ENCODE data around the gene NLRP3. TPM values are rescaled to one million over a fixed set of nuclear protein-coding genes. Genes with fewer than 3 reads are reported as not detected.
A peak's percentile ranks its signal among the peaks of the same experiment; 100 is the strongest.
"Not testable (repeated sequence)": the region's sequence is repeated elsewhere in the genome, so short reads cannot be mapped to it uniquely, and the experiment has no call there.

The NLRP3 gene
- total and polyA plus RNA-seq, 2 experiments from 2014 or later, result 0.42 TPM; not detected in 1

DNA sequence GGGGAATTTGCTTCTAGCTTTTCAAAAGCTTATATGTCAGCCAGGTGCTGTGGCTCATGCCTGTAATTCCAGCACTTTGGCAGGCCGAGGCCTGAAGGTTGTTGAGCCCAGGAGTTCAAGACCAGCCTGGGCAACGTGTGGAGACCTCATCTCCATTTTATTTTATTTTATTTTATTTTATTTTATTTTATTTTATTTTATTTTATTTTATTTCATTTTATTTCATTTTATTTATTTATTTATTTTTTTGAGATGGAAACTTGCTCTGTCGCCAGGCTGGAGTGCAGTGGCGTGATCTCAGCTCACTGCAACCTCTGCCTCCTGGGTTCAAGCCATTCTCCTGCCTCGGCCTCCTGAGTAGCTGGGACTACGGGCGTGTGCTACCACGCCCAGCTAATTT is 20.9 kb upstream of the NLRP3 start:
- H2AFZ ChIP-seq; H3F3A ChIP-seq (replicated peaks; ENCODE audit: low read depth); H3K36me3 Mint-ChIP-seq (ENCODE audit: low read depth); H3K79me2 ChIP-seq (replicated peaks; ENCODE audit: insufficient read depth); H4K20me1 ChIP-seq (replicated peaks; ENCODE audit: insufficient read depth); H3K27ac ChIP-seq (ENCODE audit: low read depth); ATAC-seq; H3K27me3 ChIP-seq (ENCODE audit: insufficient read depth); H3K27me3 Mint-ChIP-seq (ENCODE audit: insufficient read depth, low read depth, poor library complexity); DNase-seq (ENCODE audit: low spot score); H3K9me3 Mint-ChIP-seq; H3K9me2 ChIP-seq (ENCODE audit: insufficient read depth); H3K4me2 ChIP-seq; H3K4me1 ChIP-seq (ENCODE audit: insufficient read depth); H3K4me3 Mint-ChIP-seq; H3K36me3 ChIP-seq (ENCODE audit: insufficient read depth); H3K4me3 ChIP-seq; H3K27ac Mint-ChIP-seq; H3K4me1 Mint-ChIP-seq: not testable (repeated sequence)

DNA sequence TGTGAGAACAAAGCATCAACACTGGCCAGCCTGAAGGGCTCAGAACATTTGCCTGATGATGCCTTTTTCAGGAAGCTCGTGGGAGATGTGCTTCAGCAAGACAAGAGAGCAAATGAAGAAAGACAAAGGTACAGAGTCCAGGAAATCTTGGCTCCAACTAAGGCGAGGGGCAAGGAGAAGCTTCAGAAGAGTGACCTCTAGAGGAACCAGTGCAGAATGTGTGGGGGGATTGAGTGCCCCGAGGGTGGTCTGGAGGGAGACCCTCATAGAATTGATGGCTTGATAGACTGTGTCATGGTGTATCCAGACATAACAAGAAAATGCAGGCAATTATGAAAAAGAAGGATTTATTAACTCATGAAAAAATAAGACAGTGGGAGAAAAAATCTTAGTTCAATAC is 15.3 kb upstream of the NLRP3 start:
- Histone ChIP-seq H3K27ac (ENCODE audit: low read depth) (no peak overlapping the region), H3K27me3 (ENCODE audit: insufficient read depth) (no peaks in the 10 kb centered on the region), H3K4me2 (no peak overlapping the region), H3K4me1 (ENCODE audit: insufficient read depth) (no peaks in the 10 kb centered on the region), H4K20me1 (replicated peaks; ENCODE audit: insufficient read depth) (no peaks in the 10 kb centered on the region), H2AFZ (no peak overlapping the region), H3K9me2 (ENCODE audit: insufficient read depth) (no peaks in the 10 kb centered on the region), H3K79me2 (replicated peaks; ENCODE audit: insufficient read depth) (no peaks in the 10 kb centered on the region), H3F3A (replicated peaks; ENCODE audit: low read depth) (no peaks in the 10 kb centered on the region), H3K36me3 (ENCODE audit: insufficient read depth) (no peaks in the 10 kb centered on the region), H3K4me3 (no peak overlapping the region)
- ATAC-seq (peak; percentile 80), DNase-seq (ENCODE audit: low spot score) (peak; percentile 51)
- H3K27me3 Mint-ChIP-seq (ENCODE audit: insufficient read depth, low read depth, poor library complexity), result no peaks in the 10 kb centered on the region
- no peak overlapping the region for H3K4me3 Mint-ChIP-seq
- no peaks in the 10 kb centered on the region for H3K9me3 Mint-ChIP-seq
- no peaks in the 10 kb centered on the region for H3K36me3 Mint-ChIP-seq (ENCODE audit: low read depth)
- H3K4me1 Mint-ChIP-seq, result peaks cover 3% of the 10 kb centered on the region; the same call in 1 of the 3 replicates
- no peak overlapping the region for H3K27ac Mint-ChIP-seq
- TF ChIP-seq EZH2phosphoT487 (IDR thresholded peaks at IDR 0.05; ENCODE audit: unreplicated experiment) (no peak), POLR2AphosphoS5 (IDR thresholded peaks at IDR 0.05; ENCODE audit: low read depth) (no peak), ZNF114 (CRISPR knock-in tag; IDR thresholded peaks at IDR 0.05) (no peak), ZNF331 (CRISPR knock-in tag; IDR thresholded peaks at IDR 0.05; ENCODE audit: low read depth) (no peak), NANOG (IDR thresholded peaks at IDR 0.05; ENCODE audit: borderline replicate concordance) (no peak), CREB1 (CRISPR knock-in tag; IDR thresholded peaks at IDR 0.05; ENCODE audit: low read depth) (no peak)
- TF ChIP-seq, protein P1, sequence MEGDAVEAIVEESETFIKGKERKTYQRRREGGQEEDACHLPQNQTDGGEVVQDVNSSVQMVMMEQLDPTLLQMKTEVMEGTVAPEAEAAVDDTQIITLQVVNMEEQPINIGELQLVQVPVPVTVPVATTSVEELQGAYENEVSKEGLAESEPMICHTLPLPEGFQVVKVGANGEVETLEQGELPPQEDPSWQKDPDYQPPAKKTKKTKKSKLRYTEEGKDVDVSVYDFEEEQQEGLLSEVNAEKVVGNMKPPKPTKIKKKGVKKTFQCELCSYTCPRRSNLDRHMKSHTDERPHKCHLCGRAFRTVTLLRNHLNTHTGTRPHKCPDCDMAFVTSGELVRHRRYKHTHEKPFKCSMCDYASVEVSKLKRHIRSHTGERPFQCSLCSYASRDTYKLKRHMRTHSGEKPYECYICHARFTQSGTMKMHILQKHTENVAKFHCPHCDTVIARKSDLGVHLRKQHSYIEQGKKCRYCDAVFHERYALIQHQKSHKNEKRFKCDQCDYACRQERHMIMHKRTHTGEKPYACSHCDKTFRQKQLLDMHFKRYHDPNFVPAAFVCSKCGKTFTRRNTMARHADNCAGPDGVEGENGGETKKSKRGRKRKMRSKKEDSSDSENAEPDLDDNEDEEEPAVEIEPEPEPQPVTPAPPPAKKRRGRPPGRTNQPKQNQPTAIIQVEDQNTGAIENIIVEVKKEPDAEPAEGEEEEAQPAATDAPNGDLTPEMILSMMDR (conservative IDR thresholded peaks at IDR 0.05; ENCODE audit: low read depth in 2 of 2), result peak; percentile 60 to 76
- TF ChIP-seq, protein P2, sequence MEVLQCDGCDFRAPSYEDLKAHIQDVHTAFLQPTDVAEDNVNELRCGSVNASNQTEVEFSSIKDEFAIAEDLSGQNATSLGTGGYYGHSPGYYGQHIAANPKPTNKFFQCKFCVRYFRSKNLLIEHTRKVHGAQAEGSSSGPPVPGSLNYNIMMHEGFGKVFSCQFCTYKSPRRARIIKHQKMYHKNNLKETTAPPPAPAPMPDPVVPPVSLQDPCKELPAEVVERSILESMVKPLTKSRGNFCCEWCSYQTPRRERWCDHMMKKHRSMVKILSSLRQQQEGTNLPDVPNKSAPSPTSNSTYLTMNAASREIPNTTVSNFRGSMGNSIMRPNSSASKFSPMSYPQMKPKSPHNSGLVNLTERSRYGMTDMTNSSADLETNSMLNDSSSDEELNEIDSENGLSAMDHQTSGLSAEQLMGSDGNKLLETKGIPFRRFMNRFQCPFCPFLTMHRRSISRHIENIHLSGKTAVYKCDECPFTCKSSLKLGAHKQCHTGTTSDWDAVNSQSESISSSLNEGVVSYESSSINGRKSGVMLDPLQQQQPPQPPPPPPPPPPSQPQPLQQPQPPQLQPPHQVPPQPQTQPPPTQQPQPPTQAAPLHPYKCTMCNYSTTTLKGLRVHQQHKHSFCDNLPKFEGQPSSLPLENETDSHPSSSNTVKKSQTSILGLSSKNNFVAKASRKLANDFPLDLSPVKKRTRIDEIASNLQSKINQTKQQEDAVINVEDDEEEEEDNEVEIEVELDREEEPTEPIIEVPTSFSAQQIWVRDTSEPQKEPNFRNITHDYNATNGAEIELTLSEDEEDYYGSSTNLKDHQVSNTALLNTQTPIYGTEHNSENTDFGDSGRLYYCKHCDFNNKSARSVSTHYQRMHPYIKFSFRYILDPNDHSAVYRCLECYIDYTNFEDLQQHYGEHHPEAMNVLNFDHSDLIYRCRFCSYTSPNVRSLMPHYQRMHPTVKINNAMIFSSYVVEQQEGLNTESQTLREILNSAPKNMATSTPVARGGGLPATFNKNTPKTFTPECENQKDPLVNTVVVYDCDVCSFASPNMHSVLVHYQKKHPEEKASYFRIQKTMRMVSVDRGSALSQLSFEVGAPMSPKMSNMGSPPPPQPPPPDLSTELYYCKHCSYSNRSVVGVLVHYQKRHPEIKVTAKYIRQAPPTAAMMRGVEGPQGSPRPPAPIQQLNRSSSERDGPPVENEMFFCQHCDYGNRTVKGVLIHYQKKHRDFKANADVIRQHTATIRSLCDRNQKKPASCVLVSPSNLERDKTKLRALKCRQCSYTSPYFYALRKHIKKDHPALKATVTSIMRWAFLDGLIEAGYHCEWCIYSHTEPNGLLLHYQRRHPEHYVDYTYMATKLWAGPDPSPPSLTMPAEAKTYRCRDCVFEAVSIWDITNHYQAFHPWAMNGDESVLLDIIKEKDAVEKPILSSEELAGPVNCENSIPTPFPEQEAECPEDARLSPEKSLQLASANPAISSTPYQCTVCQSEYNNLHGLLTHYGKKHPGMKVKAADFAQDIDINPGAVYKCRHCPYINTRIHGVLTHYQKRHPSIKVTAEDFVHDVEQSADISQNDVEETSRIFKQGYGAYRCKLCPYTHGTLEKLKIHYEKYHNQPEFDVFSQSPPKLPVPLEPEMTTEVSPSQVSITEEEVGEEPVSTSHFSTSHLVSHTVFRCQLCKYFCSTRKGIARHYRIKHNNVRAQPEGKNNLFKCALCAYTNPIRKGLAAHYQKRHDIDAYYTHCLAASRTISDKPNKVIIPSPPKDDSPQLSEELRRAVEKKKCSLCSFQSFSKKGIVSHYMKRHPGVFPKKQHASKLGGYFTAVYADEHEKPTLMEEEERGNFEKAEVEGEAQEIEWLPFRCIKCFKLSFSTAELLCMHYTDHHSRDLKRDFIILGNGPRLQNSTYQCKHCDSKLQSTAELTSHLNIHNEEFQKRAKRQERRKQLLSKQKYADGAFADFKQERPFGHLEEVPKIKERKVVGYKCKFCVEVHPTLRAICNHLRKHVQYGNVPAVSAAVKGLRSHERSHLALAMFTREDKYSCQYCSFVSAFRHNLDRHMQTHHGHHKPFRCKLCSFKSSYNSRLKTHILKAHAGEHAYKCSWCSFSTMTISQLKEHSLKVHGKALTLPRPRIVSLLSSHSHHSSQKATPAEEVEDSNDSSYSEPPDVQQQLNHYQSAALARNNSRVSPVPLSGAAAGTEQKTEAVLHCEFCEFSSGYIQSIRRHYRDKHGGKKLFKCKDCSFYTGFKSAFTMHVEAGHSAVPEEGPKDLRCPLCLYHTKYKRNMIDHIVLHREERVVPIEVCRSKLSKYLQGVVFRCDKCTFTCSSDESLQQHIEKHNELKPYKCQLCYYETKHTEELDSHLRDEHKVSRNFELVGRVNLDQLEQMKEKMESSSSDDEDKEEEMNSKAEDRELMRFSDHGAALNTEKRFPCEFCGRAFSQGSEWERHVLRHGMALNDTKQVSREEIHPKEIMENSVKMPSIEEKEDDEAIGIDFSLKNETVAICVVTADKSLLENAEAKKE (CRISPR knock-in tag; IDR thresholded peaks at IDR 0.05), result no peak
- TF ChIP-seq, protein P3, sequence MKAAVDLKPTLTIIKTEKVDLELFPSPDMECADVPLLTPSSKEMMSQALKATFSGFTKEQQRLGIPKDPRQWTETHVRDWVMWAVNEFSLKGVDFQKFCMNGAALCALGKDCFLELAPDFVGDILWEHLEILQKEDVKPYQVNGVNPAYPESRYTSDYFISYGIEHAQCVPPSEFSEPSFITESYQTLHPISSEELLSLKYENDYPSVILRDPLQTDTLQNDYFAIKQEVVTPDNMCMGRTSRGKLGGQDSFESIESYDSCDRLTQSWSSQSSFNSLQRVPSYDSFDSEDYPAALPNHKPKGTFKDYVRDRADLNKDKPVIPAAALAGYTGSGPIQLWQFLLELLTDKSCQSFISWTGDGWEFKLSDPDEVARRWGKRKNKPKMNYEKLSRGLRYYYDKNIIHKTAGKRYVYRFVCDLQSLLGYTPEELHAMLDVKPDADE (IDR thresholded peaks at IDR 0.05), result no peak
